RKO (cell line): Measurements from ENCODE around the gene CCDC192.
"Not testable (repeated sequence)": the region's sequence is repeated elsewhere in the genome, so short reads cannot be mapped to it uniquely, and the experiment has no call there.

Experiments used
- DNase-seq: peaks from one replicate; pipeline ENCODE4 v3.0.0-alpha.2; 2016; ENCODE audit warnings: low spot score

CCDC192 gene

GRCh38 chr5:127699416-127699815, 3.8 kb upstream of the CCDC192 start:
- no peak for DNase-seq

GRCh38 chr5:127700237-127700766, 2.9 kb upstream of the CCDC192 start:
- peak; percentile 7 for DNase-seq

GRCh38 chr5:127702434-127702833, 757 bp upstream of the CCDC192 start:
- no peak for DNase-seq

GRCh38 chr5:127705120-127705892, 2.1 kb downstream of the CCDC192 start:
- DNase-seq, result peak; percentile 69

GRCh38 chr5:127706691-127707090, 3.5 kb downstream of the CCDC192 start:
- no peak for DNase-seq

- no peak for DNase-seq
Observed at GRCh38 chr5:127707209-127707608, 4.0 kb downstream of the CCDC192 start.

- not testable (repeated sequence) for DNase-seq
Observed at GRCh38 chr5:127713083-127713482, 9.9 kb downstream of the CCDC192 start.

GRCh38 chr5:127718181-127718580, 15.0 kb downstream of the CCDC192 start:
- no peak for DNase-seq

GRCh38 chr5:127723571-127723970, 20.4 kb downstream of the CCDC192 start:
- DNase-seq, result no peak

- no peak for DNase-seq
Observed at GRCh38 chr5:127725673-127726072, 22.5 kb downstream of the CCDC192 start.

GRCh38 chr5:127732963-127733362, 29.8 kb downstream of the CCDC192 start:
- no peak for DNase-seq

GRCh38 chr5:127739348-127739747, 36.2 kb downstream of the CCDC192 start:
- not testable (repeated sequence) for DNase-seq

GRCh38 chr5:127739807-127740384, 36.7 kb downstream of the CCDC192 start:
- DNase-seq, result no peak

- no peak for DNase-seq
Observed at GRCh38 chr5:127741412-127741811, 38.2 kb downstream of the CCDC192 start.

- no peak for DNase-seq
Observed at GRCh38 chr5:127744241-127744640, 41.0 kb downstream of the CCDC192 start.

- peak; percentile 23 for DNase-seq
Observed at GRCh38 chr5:127746756-127747155, 43.6 kb downstream of the CCDC192 start.

- DNase-seq, result not testable (repeated sequence)
Observed at GRCh38 chr5:127752503-127753265, 49.5 kb downstream of the CCDC192 start.

- DNase-seq, result no peak
Observed at GRCh38 chr5:127754259-127754658, 51.1 kb downstream of the CCDC192 start.

GRCh38 chr5:127754706-127755105, 51.5 kb downstream of the CCDC192 start:
- peak; percentile 7 for DNase-seq

- peak; percentile 60 for DNase-seq
Observed at GRCh38 chr5:127757576-127757975, 54.4 kb downstream of the CCDC192 start.

GRCh38 chr5:127758766-127759283, 55.6 kb downstream of the CCDC192 start:
- no peak for DNase-seq

GRCh38 chr5:127761869-127762268, 58.7 kb downstream of the CCDC192 start:
- no peak for DNase-seq
